A673 (cell line): ENCODE measurements around the gene MAGOH.

Experiments
- CTCF ChIP-seq: fragments of 300-800, 200-600 bp; sonication (generic); conservative IDR thresholded peaks from 2 replicates; pipeline ENCODE4 v1.5.1; 2017; ENCODE audit warnings: low read depth, mild to moderate bottlenecking, antibody characterized with exemption, low read length, moderate library complexity, mixed read lengths
- EZH2 ChIP-seq: fragments of 200-600 bp; sonication (generic); IDR thresholded peaks from 2 replicates; pipeline ENCODE4 v1.6.1; 2017; ENCODE audit warnings: borderline replicate concordance, low read depth, mild to moderate bottlenecking, mixed read lengths, antibody characterized with exemption, low read length; ENCODE audit not compliant: poor library complexity, severe bottlenecking

GRCh38 chr1:53275566-53275965, 37.2 kb upstream of the MAGOH start:
- TF ChIP-seq CTCF (no peak), EZH2 (no peak)
